Prostate gland (tissue), 2 donors: ENCODE measurements around the gene HNRNPR. TPM values are rescaled to one million over a fixed set of nuclear protein-coding genes. Genes with fewer than 3 reads are reported as not detected.

Experiments
- DNase-seq: peaks from one replicate; pipeline ENCODE4 v3.0.0-alpha.2; 2019; ENCODE audit warnings: low spot score
- H3K27ac ChIP-seq, 2 donors: fragments of 200-600 bp; sonication (generic); 2 replicates each; pipeline ENCODE4 v1.5.1; 2017 to 2019
- H3K27me3 ChIP-seq: fragments of 200-600 bp; sonication (generic); replicated peaks from 2 replicates; pipeline ENCODE4 v1.5.1; 2019; ENCODE audit not compliant: insufficient read depth
- H3K36me3 ChIP-seq, 2 donors: fragments of 200-600 bp; sonication (generic); 1 replicate in 1 of 2; 2 replicates in 1 of 2; pipeline versions ENCODE4 v1.5.1 to v1.8.1; 2017 to 2019
- H3K4me1 ChIP-seq: fragments of 200-600 bp; sonication (generic); replicated peaks from 2 replicates; pipeline ENCODE4 v1.5.1; 2019
- H3K4me3 ChIP-seq, 2 donors: fragments of 200-600 bp; sonication (generic); 2 replicates each; pipeline ENCODE4 v1.5.1; 2017 to 2019
- H3K9me3 ChIP-seq: fragments of 200-600 bp; sonication (generic); 2 replicates; pipeline ENCODE4 v1.5.1; 2017
- CTCF ChIP-seq, 4 experiments: fragments of 200-600 bp in 2 of 4; fragments of 450-650 bp in 2 of 4; sonication (generic) in 2 of 4; IDR thresholded peaks; 1 replicate in 3 of 4; 2 replicates in 1 of 4; pipeline ENCODE4 v1.5.1; 2016 to 2019; ENCODE audit warnings: antibody characterized with exemption in 4 of 4, mild to moderate bottlenecking in 2 of 4, moderate library complexity in 2 of 4
- POLR2A ChIP-seq: fragments of 450-650 bp; IDR thresholded peaks from one replicate; pipeline ENCODE4 v1.6.1; 2016; ENCODE audit warnings: antibody characterized with exemption, mild to moderate bottlenecking
- POLR2AphosphoS5 ChIP-seq: sonication (generic); formaldehyde crosslinking; IDR thresholded peaks from one replicate; pipeline ENCODE4 v1.6.1; 2017; ENCODE audit warnings: antibody characterized with exemption
- WGBS: methylation state at CpG from one replicate; pipeline ENCODE4 v1.1.5; 2018; 5-methylcytosine and 5-hydroxymethylcytosine counted together
- intact Hi-C: fragments of 100-400 bp; cut with DNase I; formaldehyde crosslinking; loops from one replicate; pipeline ENCODE4 v1.14.2; 2022
- total RNA-seq, 2 donors: library from RNA; depleted of rRNA; stranded (reverse); fragments of >200 nt; gene quantifications; one replicate each; pipeline ENCODE4 v1.1.0, GENCODE V29; 2016

Gene HNRNPR
- total RNA-seq, 2 donors from 2014 or later: 85.8 to 88.1 TPM

- Histone ChIP-seq H3K4me1 (peaks cover 18% of the 10 kb centered on the region), H3K27ac (peak overlapping the region; percentile 99), H3K36me3 (peaks cover 2 to 11% of the 10 kb centered on the region in 2 donors), H3K27me3 (no peaks in the 10 kb centered on the region), H3K9me3 (no peaks in the 10 kb centered on the region), H3K4me3 (peak overlapping the region; percentile 82 to 88)
- intact Hi-C loops: loop anchor here (2.0 kb wide), 1 partner anchor 23 kb away; the partner anchor contains the start of gene HNRNPR
- TF ChIP-seq CTCF (IDR thresholded peaks at IDR 0.05) (peak in 2 of 4 experiments; percentile 30 to 50), POLR2A (peak; percentile 96), POLR2AphosphoS5 (peak; percentile 95)
- peak; percentile 99 for DNase-seq
- 2% methylated on average over 39 of the region's 41 CpGs for WGBS
Measured at GRCh38 chr1:23367791-23368561, 23.9 kb upstream of the HNRNPR start.

GRCh38 chr1:23367451-23367790 is 23.3 kb upstream of the HNRNPR start:
- intact Hi-C loops: no loop called here
- Histone ChIP-seq H3K4me1 (peaks cover 18% of the 10 kb centered on the region), H3K27ac (peak overlapping the region; percentile 99), H3K4me3 (peak overlapping the region; percentile 82 to 88), H3K27me3 (no peaks in the 10 kb centered on the region), H3K36me3 (peaks cover 7 to 16% of the 10 kb centered on the region in 2 donors), H3K9me3 (peaks cover 2% of the 10 kb centered on the region)
- WGBS: 45% methylated on average over 9 of the region's 9 CpGs
- TF ChIP-seq CTCF (IDR thresholded peaks at IDR 0.05) (no peak), POLR2A (no peak), POLR2AphosphoS5 (no peak)
- no peak for DNase-seq

GRCh38 chr1:23366598-23366997 is 22.5 kb upstream of the HNRNPR start:
- 39% methylated on average over 5 of the region's 5 CpGs for WGBS
- Histone ChIP-seq H3K27me3 (no peaks in the 10 kb centered on the region), H3K36me3 (peaks cover 11 to 24% of the 10 kb centered on the region in 2 donors), H3K4me3 (peak overlapping the region in 1 of 2 donors; percentile 88), H3K27ac (peak overlapping the region; percentile 99), H3K9me3 (peaks cover 8% of the 10 kb centered on the region), H3K4me1 (peaks cover 18% of the 10 kb centered on the region)
- TF ChIP-seq POLR2A: no peak
- TF ChIP-seq POLR2AphosphoS5: peak; percentile 87
- intact Hi-C loops: no loop called here
- peak; percentile 63 for DNase-seq

- H3K4me3 ChIP-seq: peak overlapping the region in 1 of 2 donors; percentile 88
Measured at GRCh38 chr1:23366146-23366545, 22.1 kb upstream of the HNRNPR start.

GRCh38 chr1:23362218-23362713 is 18.2 kb upstream of the HNRNPR start:
- WGBS: 96% methylated on average over 12 of the region's 13 CpGs
- H3K27me3 ChIP-seq: no peaks in the 10 kb centered on the region
- H3K9me3 ChIP-seq: peaks cover 8% of the 10 kb centered on the region
- H3K36me3 ChIP-seq: peaks cover 11 to 24% of the 10 kb centered on the region in 2 donors
- no peak for DNase-seq
- intact Hi-C loops: no loop called here
- TF ChIP-seq POLR2A (no peak), POLR2AphosphoS5 (no peak), CTCF (IDR thresholded peaks at IDR 0.05) (no peak)
- peaks cover 3% of the 10 kb centered on the region for H3K4me1 ChIP-seq
- no peak overlapping the region for H3K27ac ChIP-seq
- no peak overlapping the region for H3K4me3 ChIP-seq

More at GRCh38 chr1:23366146-23366545, 22.1 kb upstream of the HNRNPR start:
- peak overlapping the region; percentile 99 for H3K27ac ChIP-seq
- H3K4me1 ChIP-seq: peaks cover 14% of the 10 kb centered on the region
- WGBS: 79% methylated on average over 2 of the region's 2 CpGs
- intact Hi-C loops: no loop called here
- no peaks in the 10 kb centered on the region for H3K27me3 ChIP-seq
- TF ChIP-seq POLR2AphosphoS5 (no peak), CTCF (IDR thresholded peaks at IDR 0.05) (no peak), POLR2A (no peak)
- DNase-seq: no peak
- peaks cover 8% of the 10 kb centered on the region for H3K9me3 ChIP-seq
- peaks cover 11 to 24% of the 10 kb centered on the region in 2 donors for H3K36me3 ChIP-seq
